Measurements from ENCODE around the gene SLC12A7.
"Not testable (repeated sequence)": the region's sequence is repeated elsewhere in the genome, so short reads cannot be mapped to it uniquely, and the experiment has no call there.

SLC12A7 gene

DNA sequence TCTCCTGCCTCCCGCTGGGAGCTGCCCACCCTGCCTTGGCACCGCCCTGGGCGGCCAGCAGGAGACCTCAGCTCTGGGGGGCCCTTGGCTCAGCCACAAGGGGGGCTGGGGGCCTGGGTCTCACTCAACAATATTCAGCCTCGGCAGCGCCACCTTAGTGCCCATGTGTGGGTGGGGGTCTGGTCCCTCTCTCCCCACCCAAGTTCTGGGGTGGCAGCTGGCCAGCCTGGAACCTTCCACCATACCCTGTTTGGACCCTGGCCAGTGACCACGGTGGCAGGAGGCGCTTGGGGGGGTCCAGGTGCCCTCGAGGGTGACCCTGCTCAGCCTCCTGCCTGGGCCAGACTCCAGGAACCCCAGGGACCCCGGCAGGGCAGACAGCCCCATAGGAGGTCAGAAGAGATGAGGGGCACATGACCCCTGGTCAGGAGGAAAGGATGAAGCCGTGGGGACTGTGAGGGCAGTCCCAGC lies 81.0 kb downstream of the SLC12A7 start:
- in situ Hi-C loops (cut with HindIII; ENCODE audit: low sequenced_read_pairs): no loop called here

DNA sequence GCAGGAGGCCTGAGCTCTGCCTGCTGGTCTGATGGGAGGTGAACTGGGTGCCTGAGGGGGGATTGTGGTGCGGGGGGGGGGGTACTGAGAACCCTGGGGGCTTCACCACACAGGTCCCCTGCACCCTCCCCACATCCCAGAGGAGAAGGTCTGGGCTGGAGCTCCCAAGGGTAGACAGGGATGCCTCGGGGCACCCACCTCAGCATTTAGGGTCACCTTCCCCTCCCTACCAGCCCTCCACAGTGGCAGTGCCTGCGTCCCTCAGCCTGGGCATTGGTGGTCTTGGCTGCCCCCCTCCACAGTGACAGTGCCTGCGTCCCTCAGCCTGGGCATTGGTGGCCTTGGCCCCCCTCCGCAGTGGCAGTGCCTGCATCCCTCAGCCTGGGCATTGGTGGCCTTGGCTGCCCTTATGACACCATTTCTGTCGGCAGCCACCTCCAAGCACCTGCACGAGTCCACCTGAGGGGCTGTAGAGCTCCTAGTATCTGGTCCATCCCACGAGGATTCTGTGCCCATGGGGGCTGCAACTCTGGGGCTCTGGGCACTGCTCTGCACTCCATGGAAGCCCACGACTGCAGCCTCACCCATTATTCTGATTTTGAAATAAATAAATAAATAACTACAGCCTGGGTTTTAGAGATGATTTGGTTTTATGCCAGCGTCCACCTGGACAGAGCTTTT lies 81.8 kb downstream of the SLC12A7 start:
- in situ Hi-C loops (cut with HindIII; ENCODE audit: low sequenced_read_pairs): no loop called here

DNA sequence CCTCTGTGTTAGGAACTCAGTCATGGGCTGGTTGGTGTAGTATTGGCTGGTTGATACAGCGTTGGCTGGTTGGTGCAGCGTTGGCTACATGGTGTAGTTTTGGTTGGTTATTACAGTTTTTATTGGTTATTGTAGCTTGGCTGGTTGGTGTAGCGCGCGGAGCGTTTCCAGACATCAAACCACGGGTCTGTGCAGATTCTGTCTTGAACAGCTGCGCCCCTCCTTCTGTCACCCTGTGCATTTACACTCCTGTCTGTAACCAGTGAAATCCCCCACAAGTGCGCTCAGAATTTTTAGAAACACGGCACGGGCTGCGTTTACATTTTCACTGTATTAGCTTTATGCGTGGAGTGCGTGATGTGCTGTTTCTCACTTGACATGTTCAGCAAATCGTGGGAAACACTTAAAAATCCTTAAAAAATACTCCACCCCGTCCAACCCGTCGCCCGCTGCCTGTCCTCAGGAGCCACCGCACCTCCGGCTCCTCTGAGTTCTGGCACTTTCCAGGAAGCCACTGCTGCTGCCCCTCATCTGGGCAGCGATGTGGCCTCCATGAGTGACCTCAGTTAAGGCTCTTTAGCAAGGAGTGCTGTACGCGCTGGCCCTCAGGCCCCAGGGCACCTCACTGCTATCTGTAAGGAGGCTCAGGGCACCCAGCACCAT lies 82.5 kb downstream of the SLC12A7 start:
- in situ Hi-C loops (cut with HindIII; ENCODE audit: low sequenced_read_pairs): no loop called here

- in situ Hi-C loops (cut with HindIII; ENCODE audit: low sequenced_read_pairs): no loop called here
Observed at GRCh38 chr5:1028481-1029281, 83.2 kb downstream of the SLC12A7 start.

DNA sequence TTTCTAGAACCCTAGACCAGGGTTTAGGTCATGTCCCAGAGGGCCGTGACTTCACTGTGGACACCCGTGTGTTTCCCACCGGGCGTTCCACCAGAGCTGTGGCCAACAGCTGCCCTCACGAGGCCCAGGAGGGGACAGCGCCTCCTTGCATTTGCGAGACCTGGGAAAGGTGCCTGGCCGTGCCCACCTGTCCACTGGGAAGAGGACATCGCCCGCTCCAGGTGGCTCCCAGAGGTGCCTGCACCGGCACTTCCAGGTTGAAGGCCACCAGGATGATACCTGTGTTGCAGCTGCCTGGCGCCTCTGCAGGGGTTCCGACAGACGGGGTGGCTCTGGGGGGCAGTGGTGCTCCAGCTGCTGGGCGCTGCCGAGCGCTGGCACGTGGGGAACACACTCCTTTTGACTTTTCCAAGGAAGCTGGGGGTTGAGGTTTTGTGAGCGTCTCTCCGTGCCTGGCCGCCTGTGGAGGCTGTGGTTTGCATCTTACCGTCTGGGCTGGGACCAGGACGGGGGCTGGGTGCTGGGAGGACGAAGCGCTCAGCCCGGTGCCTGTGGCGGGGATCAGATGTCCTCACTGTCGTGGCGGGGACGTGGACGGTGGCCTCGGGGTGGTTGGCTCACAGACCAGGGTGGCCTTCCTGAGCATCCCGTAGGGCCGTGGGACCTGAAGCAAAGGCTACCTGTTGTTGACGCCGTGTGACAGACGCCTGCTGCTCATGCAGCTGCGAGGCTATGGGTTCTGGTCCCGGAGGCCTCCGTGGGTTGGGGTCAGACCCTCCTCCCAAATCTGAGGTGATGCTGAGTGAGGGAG lies 84.0 kb downstream of the SLC12A7 start:
- in situ Hi-C loops (cut with HindIII; ENCODE audit: low sequenced_read_pairs): no loop called here

- in situ Hi-C loops (cut with HindIII; ENCODE audit: low sequenced_read_pairs): no loop called here
Observed at GRCh38 chr5:1026700-1027621, 84.9 kb downstream of the SLC12A7 start.

- in situ Hi-C loops (cut with HindIII; ENCODE audit: low sequenced_read_pairs): not testable (repeated sequence)
Observed at GRCh38 chr5:1021969-1022336, 89.9 kb downstream of the SLC12A7 start.

GRCh38 chr5:1021136-1021968 lies 90.5 kb downstream of the SLC12A7 start:
- in situ Hi-C loops (cut with HindIII; ENCODE audit: low sequenced_read_pairs): no loop called here

DNA sequence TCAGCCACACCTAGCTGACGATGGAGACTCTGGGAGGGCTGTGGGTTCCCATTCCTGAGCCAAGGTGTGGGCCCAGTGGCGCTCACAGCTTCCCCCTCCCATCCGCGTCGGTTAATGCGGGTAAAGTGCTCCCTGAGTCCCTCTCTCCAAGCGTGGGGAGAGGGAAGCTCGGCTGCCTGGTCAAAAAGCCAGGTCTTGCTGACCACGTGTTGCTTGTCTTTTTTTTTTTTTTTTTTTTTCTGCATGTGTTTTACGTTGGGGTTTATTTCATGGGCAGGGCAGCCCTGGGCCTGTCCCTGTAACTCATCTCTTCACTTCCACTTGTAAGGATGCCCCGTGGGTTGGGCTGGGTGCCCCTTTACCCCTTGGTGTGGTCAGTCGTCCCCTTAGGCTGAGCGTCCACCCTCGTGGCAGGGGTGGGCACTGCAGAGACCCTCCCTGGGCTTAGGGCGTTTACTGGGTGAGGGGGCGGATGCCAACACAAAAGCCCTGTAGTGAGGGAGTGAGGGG lies 91.4 kb downstream of the SLC12A7 start:
- in situ Hi-C loops (cut with HindIII; ENCODE audit: low sequenced_read_pairs): no loop called here

DNA sequence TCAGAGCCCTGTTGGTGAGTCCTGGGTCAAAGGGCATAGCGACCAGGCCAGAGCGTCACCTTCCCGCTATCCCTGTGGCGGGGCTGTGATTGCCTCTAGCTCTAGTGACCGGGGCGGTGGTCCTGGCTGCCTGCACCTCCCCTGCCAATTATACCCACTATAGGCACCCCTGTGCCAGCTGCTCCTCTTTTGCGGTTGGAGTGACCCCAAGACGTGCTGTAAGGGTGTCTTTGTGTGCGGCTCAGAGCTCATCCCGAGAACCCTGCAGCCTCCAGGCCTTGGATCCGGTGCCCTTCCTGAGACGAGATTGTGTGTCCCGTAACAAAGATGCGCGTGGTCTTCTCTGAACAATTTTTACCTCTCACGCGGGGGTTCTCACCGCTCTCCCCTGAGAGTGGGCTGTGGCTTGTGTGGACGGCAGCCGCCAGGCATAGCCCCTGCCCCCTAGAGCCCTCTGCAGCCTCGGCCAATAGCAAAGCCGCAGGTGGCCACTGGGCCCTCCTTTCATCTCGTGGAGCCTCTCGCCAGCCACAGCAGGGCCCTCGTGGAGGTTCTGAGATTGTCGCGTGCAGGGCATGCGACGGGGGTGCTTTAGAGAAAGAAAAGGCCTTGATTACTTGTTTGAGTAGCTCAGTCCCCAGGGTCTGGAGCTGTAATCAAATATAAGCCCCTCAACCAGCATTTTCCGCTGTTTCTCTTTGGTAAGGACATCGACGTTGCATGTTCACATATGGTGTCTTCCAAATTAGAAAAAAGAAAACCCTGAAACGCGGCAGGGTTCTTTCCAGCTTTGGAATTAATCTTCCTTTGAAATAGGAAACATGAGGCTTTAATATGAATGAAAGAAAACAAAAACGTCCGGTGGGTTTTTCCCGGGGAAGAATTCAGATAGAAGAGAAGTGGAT lies 92.6 kb downstream of the SLC12A7 start:
- in situ Hi-C loops (cut with HindIII; ENCODE audit: low sequenced_read_pairs): no loop called here

- in situ Hi-C loops (cut with HindIII; ENCODE audit: low sequenced_read_pairs): no loop called here
Observed at GRCh38 chr5:1018596-1018995, 93.3 kb downstream of the SLC12A7 start.

DNA sequence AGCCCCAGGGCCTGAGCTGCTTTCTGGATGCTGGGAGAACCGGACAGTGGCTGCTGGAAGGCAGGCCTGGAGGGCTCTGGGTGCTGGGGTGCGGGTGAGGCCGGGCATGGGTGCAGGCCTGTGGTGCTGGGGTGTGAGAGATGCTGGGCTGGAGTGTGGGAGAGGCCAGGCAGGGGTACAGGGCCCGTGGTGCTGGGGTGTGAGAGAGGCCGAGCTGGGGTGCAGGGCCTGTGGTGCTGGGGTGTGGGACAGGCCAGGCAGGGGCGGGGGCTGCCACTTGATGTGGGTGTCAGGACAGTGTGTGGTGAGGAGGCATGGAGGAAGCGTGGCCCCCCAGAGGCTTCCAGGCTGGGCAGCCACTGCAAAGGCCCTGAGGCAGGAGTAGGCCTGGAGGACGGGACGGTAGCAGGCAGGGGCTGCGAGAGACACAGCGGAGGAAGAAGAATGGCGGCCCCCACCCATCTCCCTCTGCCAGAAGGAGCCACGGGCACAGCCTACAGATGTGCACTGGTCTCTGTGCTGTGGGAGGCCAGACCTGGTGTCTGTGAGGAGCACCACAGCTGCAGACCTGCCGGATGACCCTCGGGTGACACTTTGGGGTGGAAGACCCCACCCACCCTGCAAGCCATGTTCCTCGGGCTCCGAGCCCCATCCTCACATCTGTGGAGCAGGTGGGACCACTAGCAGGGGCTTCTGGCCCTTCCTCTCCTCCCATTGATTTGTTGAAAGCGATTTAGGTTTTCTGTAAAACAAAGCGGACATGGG lies 94.0 kb downstream of the SLC12A7 start:
- in situ Hi-C loops (cut with HindIII; ENCODE audit: low sequenced_read_pairs): no loop called here

GRCh38 chr5:1017056-1017455 lies 94.8 kb downstream of the SLC12A7 start:
- in situ Hi-C loops (cut with HindIII; ENCODE audit: low sequenced_read_pairs): no loop called here

DNA sequence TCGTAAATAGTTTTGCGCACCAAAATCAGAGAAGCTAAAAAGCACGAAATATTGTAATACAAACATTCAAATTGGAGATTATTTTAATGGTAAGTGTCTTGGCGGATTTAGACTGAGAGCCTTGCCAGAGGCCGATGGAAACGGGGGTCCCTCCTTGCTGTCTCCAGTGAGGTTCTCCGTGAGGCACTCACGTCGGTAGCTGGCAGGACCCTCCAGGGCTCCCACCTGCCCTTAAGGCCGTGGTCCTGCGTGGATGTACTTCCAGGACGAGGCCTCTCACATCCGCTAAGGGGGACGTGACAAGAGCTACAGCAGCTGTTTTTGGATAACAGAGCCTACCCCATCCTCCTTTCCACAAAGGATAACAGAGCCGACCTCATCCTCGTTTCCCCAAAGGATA lies 95.4 kb downstream of the SLC12A7 start:
- in situ Hi-C loops (cut with HindIII; ENCODE audit: low sequenced_read_pairs): no loop called here

- in situ Hi-C loops (cut with HindIII; ENCODE audit: low sequenced_read_pairs): no loop called here
Observed at GRCh38 chr5:1016036-1016435, 95.8 kb downstream of the SLC12A7 start.

DNA sequence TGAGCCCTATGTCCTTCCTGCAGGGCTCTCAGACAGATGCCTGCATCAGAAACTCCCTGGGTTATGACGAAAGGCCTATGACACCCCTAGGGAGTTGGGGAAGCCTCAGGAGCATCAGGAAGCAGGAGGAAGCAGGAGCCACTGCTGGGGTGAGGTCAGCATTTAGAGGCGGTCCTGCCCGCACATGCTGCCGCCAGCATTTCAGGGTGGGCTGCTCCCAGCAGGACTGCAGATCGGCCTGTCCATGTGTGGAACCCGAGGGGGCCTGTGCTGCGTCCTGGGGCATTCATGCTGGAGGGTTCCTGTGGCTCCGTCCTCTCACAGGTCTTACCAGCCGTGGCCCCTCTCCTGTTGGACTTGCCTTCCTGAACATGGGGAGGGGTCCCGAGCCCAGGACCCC lies 96.4 kb downstream of the SLC12A7 start:
- in situ Hi-C loops (cut with HindIII; ENCODE audit: low sequenced_read_pairs): no loop called here

DNA sequence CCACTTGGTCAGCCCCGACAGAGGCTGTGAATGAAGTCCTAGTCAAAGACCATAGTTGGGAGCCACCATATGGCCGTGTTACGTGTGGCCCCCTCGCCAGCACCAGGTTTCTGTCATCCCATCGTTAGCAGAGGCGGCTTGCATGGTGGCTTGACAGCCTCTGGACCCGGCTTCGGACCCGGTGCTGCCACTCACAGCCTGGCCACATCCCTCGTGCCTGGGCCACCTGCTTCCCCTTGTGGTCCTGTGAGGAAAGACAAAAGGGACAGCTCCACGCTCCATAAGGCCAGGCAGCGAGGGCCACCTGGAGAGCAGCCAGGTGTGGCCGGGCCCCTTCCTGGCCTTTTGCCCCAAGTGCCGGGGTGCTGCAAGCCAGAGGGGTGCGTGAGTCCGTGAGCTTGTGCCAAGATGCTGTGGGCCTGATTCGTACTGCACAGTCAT lies 97.1 kb downstream of the SLC12A7 start:
- in situ Hi-C loops (cut with HindIII; ENCODE audit: low sequenced_read_pairs): no loop called here
